ENCODE measurements around the gene HBG1. TPM values are rescaled to one million over a fixed set of nuclear protein-coding genes. Genes with fewer than 3 reads are reported as not detected.

HBG1 gene
- total and polyA plus RNA-seq, 10 of the 15 experiments (the other 5 are each of a cell fraction or from before 2014, with no cell fraction given), result 0.84 to 2.3 (median 1.9) TPM; not detected in 5

GRCh38 chr11:5239046-5239445, 10.6 kb downstream of the HBG1 start:
- intact Hi-C loops (cut with micrococcal nuclease; ENCODE audit: unreplicated experiment), result no loop called here
- ChIA-PET RAD21 (ENCODE audit: unreplicated experiment) (no interaction called here), SMC1A (ENCODE audit: uncharacterized antibody, unreplicated experiment) (no interaction called here), CTCF (no interaction called here), POLR2A (no interaction called here)
- BruUV-seq (replicated peaks), result no TSS peak
- FAIRE-seq (no peak), ATAC-seq (no peak), DNase-seq (ENCODE audit: low read depth, low spot score) (no peak)
- no peaks in the 10 kb centered on the region for H3K9me3 ChIP-seq (replicated peaks; ENCODE audit: control insufficient read depth, insufficient read depth, low read length)
- H3K4me2 ChIP-seq (ENCODE audit: control insufficient read depth, insufficient read depth), result no peak overlapping the region
- no peak overlapping the region for H3K9ac ChIP-seq (ENCODE audit: control insufficient read depth, insufficient read depth, low read length)
- no peak overlapping the region for H2AFZ ChIP-seq (ENCODE audit: control insufficient read depth, low read depth, low read length)
- H3K27me3 ChIP-seq (replicated peaks in 1 of 2; ENCODE audit: control insufficient read depth in 2 of 2, insufficient read depth in 2 of 2, low read length in 1 of 2), result no peaks in the 10 kb centered on the region; a peak in 1 of 4 replicates
- no peak overlapping the region for H3K4me3 ChIP-seq
- no peaks in the 10 kb centered on the region for H3K36me3 ChIP-seq (ENCODE audit: control insufficient read depth in 2 of 2, insufficient read depth in 2 of 2, low read length in 1 of 2)
- in situ Hi-C loops (cut with MboI), result no loop called here
- TF ChIP-seq ZNF384 (IDR thresholded peaks at IDR 0.05; ENCODE audit: borderline replicate concordance, low read depth, low read length), result no peak
- TF ChIP-seq RB1 (IDR thresholded peaks at IDR 0.05; ENCODE audit: borderline replicate concordance), result no peak
- no peak for TF ChIP-seq NFYA (IDR thresholded peaks at IDR 0.05; ENCODE audit: borderline replicate concordance, low read depth, low read length)
- TF ChIP-seq ZBTB33 (IDR thresholded peaks at IDR 0.05), result no peak
- H3K4me1 ChIP-seq (ENCODE audit: control insufficient read depth, insufficient read depth, low read length), result no peaks in the 10 kb centered on the region; the same call in 1 of the 2 replicates
- H4K20me1 ChIP-seq (ENCODE audit: control insufficient read depth, insufficient read depth), result no peaks in the 10 kb centered on the region
- H3K27ac ChIP-seq (ENCODE audit: control insufficient read depth, insufficient read depth), result no peak overlapping the region
- H3K79me2 ChIP-seq (ENCODE audit: control insufficient read depth, insufficient read depth, low read length), result no peaks in the 10 kb centered on the region

GRCh38 chr11:5238486-5238885, 11.2 kb downstream of the HBG1 start:
- no peaks in the 10 kb centered on the region for H3K9me3 ChIP-seq (replicated peaks; ENCODE audit: control insufficient read depth, insufficient read depth, low read length)
- no peak overlapping the region for H3K27ac ChIP-seq (ENCODE audit: control insufficient read depth, insufficient read depth)
- H2AFZ ChIP-seq (ENCODE audit: control insufficient read depth, low read depth, low read length), result no peak overlapping the region
- H3K27me3 ChIP-seq (replicated peaks in 1 of 2; ENCODE audit: control insufficient read depth in 2 of 2, insufficient read depth in 2 of 2, low read length in 1 of 2), result no peaks in the 10 kb centered on the region; a peak in 1 of 4 replicates
- RAD21 ChIA-PET (ENCODE audit: unreplicated experiment), result no interaction called here
- H4K20me1 ChIP-seq (ENCODE audit: control insufficient read depth, insufficient read depth), result no peaks in the 10 kb centered on the region
- no TSS peak for BruUV-seq (replicated peaks)
- H3K36me3 ChIP-seq (ENCODE audit: control insufficient read depth in 2 of 2, insufficient read depth in 2 of 2, low read length in 1 of 2), result no peaks in the 10 kb centered on the region
- no peak overlapping the region for H3K9ac ChIP-seq (ENCODE audit: control insufficient read depth, insufficient read depth, low read length)
- no peaks in the 10 kb centered on the region; the same call in 1 of the 2 replicates for H3K4me1 ChIP-seq (ENCODE audit: control insufficient read depth, insufficient read depth, low read length)
- no peak for DNase-seq (ENCODE audit: low read depth, low spot score)
- intact Hi-C loops (cut with micrococcal nuclease; ENCODE audit: unreplicated experiment) (no loop called here), in situ Hi-C loops (cut with MboI) (no loop called here)
- H3K4me3 ChIP-seq, result no peak overlapping the region
- POLR2A ChIA-PET, result no interaction called here
- H3K4me2 ChIP-seq (ENCODE audit: control insufficient read depth, insufficient read depth), result no peak overlapping the region
- 2% methylated on average over 2 of the region's 2 CpGs for WGBS (ENCODE audit: insufficient coverage, insufficient replicate concordance, low lambda C conversion rate, missing lambda C conversion rate)
- SMC1A ChIA-PET (ENCODE audit: uncharacterized antibody, unreplicated experiment), result no interaction called here
- no peaks in the 10 kb centered on the region for H3K79me2 ChIP-seq (ENCODE audit: control insufficient read depth, insufficient read depth, low read length)
- no peak for ATAC-seq
- CTCF ChIA-PET, result no interaction called here
- FAIRE-seq, result no peak
- TF ChIP-seq ATF3 (IDR thresholded peaks at IDR 0.05; ENCODE audit: borderline replicate concordance, extremely low read depth, low read depth, low read length), result no peak
- TF ChIP-seq GABPA (IDR thresholded peaks at IDR 0.05; ENCODE audit: low read depth), result no peak
- no peak for TF ChIP-seq ATF7 (IDR thresholded peaks at IDR 0.05; ENCODE audit: low read depth)
- no peak for TF ChIP-seq NFXL1 (IDR thresholded peaks at IDR 0.05; ENCODE audit: borderline replicate concordance)
- no peak for TF ChIP-seq CREB1 (IDR thresholded peaks at IDR 0.05; ENCODE audit: low read depth)
- TF ChIP-seq ELK1 (IDR thresholded peaks at IDR 0.05; ENCODE audit: low read depth, low read length), result no peak
- no peak for TF ChIP-seq IRF5 (IDR thresholded peaks at IDR 0.05; ENCODE audit: borderline replicate concordance)
- TF ChIP-seq DPF2 (IDR thresholded peaks at IDR 0.05), result no peak
- no peak for TF ChIP-seq GATAD2B (conservative IDR thresholded peaks at IDR 0.05; ENCODE audit: low read depth)
- no peak for TF ChIP-seq NFIC (IDR thresholded peaks at IDR 0.05; ENCODE audit: low read depth, low read length)
- TF ChIP-seq RELA (IDR thresholded peaks at IDR 0.05; ENCODE audit: borderline replicate concordance, partially characterized antibody), result no peak

Measured in GM12878 (cell line).